SIG-M5 treated with dmso at 0.1 percent for 504 hours (cell line): ENCODE results near the gene C10orf90.

ENCODE experiments used
- DNase-seq: peaks from one replicate; lab custom pipeline; 2025; ENCODE audit not compliant: unreplicated experiment; lab: John Stamatoyannopoulos, UW

C10orf90 gene

DNA sequence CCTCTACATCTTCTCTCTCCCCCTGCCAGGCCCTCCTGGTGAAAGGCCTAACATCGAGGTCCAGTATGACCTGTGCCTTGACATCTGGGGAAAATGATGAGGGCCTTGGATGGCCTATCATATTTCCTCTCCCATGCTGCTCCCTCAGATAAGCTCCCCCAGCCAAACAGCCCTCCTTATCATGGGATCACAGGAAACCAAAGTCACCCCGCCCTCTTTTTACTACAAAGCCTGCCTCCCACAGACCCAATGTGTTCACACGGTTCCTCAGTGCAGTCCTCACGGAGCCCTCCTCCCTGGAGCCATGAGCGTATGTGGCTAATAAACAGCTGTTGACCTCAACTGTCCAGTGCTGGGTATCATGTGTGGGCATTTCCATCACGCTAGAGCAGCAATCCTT is 32.0 kb downstream of the C10orf90 start:
- no peak for DNase-seq

DNA sequence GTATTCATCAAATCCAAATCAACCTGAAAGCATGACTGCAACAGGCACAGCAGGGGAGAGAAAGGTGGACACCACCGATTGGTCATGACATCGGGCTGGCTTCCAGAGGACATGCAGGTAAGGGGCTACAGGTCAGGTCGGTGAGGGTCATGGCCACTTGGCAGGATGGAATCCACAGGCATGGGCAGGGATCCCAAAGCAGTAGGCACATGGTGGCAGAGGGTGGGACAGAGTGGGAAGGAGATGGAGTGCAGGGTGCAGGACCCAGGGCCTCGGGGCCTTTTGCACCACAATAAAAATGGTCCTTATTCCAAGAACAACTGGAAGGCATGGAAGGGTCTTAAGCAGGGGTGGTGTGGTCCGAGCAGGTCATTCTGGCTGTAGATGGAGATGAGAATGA is 33.0 kb downstream of the C10orf90 start:
- DNase-seq = no peak

DNA sequence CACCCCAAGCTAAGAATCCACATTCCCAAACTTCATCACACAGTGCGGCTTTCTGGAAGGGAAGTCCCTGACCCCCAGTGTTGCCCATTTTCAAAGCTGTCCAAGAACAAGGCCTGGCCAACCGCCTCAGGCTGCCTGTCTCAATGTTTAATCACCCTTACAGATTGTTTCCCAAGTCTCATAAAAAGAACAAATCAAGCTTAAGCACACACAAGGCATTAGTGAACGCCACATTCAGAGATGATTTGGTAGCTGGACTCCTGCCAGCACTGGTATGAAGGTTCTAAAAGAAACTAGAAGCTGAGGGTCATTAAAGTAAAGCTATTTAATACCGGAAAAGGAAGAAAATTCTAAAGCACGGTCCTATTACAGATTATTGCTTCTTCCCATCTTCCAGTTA is 35.6 kb downstream of the C10orf90 start:
- no peak for DNase-seq

DNA sequence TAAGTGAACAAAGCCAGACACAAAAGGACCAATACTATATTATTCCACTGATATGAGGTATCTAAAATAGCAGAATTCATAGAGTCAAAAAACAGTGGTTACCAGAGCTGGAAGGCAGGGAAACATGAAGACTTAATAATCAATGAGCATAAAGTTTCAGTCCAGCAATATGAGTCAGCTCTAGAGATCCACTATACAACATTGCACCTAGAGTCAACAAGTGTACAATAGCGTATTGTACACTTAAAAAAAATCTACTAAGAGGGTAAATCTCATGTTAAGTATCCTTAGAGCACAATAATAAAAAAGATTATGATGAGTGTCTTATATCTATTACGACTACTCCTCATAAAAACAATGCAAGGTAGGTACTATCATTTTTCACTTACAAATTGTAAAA is 36.1 kb downstream of the C10orf90 start:
- no peak for DNase-seq

DNA sequence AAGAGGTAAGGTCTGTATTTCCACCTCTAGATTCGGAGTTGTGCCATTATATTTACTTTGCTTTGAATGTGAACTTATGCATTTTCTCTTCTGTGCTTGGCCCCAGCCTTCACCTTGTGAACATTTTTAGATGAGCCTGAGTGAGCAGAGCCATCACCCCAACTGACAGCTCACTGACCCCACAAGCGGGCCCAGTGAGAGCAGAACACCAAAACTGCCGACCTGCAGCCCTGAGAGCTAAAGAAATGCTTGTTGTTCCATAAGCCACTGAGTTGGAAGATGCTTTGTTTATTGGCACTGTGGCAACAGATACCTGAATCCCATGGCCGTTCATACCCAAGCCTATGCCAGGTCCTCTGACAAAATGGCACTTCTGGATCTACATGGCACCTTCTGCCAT is 37.8 kb downstream of the C10orf90 start:
- DNase-seq = no peak

DNA sequence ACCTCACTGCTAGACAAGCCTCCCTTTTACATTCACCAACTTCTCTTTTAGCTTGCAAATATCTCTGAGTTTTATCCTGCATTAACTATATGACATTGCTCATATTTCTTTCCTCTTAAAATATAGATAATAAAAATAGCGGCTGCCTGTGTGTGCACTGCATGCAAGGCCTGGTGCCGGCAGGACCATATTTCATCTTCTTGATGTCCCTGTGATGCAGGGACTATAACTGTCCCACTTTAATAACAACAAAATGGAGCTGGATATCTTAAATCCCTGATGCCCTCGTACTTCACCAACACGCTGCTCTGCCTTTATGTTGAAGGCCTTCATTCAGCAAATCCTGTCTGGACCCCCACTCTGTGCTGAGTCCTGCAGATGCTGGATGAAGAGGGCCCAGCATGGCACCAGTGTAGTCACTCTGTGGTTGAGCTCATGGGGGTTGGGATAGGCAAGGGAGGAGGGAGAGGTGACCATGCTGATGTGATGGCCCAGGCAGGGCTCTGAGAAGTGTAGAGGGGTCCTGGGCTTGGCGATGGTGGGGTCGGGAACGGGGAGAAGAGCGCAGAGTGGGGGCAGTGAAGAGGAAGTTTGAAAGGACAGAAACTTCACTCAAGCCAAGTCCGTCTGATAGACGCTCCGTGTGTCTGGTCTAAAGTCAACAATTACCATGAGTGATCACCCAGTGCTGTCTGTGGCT is 40.4 kb downstream of the C10orf90 start:
- no peak for DNase-seq

DNA sequence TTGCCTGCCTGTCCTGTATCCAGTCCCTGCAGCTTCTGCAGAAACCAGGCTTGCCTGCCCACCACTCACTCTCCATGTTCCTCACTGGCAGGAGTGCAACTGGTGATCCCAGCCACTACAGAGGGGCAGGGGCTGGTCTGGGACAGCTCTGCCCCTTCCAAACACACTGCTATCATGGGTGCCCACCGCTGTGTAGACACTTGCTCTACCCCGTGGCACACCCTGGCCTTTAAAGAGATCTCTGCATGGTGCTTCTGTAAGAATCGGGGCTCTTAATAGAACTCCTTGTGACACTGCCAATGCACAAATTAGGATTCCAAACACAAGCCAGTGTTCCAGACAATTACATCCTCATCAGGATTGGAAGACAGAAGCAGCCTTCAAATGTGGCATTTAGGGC is 41.7 kb downstream of the C10orf90 start:
- no peak for DNase-seq

DNA sequence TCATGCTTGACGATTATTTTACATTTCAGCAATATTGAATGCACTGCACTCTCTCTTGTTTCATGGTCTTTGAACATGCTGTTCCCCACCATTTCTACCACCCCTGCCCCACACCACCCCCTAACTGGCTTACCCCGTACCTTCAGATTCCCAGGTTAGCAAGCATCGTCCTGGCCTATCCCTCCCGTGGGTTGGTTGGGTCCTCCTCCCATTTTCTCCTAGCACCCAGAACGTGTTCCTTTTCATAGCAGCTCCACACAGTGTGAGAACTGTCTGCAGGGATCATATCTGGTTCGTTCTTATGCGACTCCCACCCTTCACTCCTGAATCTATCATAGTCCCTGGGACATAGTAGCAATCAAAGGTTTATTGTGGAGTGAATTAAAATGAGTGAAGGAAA is 48.6 kb downstream of the C10orf90 start:
- DNase-seq = no peak

DNA sequence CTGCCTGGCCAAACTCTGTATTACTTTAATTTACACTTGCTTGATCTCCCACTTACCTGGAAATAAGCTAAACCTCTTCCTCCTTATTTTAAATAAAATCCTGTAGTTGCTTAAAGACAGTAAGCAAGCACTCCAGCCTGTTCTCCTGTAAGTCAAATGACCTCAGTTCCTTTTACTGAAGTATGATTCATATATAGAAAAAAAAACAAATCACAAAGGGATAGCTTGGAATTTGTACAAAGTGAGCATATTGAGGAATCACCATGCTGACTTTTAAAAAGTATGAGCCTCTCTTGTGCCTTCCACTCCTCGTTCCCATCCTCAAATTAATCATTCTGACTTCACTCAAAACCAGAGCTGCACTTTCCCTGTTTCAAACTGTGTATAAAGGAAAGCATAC is 52.0 kb downstream of the C10orf90 start:
- no peak for DNase-seq

DNA sequence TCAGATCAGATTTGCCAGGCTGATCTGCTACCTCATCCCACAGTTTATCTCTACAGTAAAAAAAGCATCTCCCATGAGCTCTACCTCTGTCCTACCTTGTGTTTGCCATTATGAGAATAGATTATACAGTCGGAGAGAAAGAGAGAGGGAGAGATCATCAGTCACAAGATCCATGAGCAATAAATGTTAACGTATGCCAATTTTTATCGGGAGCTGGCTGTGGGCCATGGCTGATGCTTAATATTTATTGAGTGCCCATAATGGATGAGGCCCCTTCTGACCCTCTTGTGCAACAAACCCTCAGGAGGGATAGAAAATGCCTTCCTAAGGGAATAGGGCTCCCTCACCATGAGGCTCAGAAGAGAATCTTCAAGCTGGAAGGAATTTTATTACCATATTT is 52.8 kb downstream of the C10orf90 start:
- DNase-seq = no peak

DNA sequence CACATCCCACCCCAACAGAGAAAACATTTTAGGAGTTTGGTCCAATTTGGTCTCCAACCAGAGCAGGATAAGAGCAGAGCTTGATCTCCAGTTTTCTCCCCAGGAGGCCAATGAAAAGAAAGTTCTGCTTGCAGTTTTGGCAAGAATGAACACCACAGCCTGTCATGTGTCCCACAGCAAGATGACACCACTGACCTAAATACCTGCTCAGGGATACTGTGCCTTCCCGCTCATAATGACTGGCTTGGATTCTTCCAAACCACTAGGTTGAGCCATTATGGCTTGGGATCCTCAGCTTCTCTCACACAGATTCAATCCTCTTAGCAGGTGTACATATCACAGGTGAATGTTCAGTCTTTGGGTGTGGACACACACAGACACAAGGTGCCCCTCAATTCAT is 53.3 kb downstream of the C10orf90 start:
- DNase-seq = no peak

DNA sequence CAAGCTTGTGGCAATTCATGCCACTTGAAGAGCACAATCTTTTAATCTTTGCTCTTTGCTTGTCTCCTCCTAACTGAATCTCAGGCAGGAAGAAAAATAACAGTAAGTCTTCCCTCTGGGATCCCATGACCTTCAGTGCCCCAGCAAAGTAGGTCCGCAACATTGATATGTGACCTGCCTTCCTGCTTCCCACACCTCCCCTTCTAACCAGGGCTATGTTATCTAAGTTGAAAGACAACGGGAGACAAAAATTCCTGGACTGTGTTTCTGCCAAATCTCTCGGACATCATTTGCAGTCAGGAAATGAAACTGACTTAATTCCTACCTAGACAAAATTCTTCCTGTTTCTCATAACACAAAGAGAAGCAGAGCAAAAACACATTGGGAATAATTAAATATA is 53.8 kb downstream of the C10orf90 start:
- DNase-seq = no peak

DNA sequence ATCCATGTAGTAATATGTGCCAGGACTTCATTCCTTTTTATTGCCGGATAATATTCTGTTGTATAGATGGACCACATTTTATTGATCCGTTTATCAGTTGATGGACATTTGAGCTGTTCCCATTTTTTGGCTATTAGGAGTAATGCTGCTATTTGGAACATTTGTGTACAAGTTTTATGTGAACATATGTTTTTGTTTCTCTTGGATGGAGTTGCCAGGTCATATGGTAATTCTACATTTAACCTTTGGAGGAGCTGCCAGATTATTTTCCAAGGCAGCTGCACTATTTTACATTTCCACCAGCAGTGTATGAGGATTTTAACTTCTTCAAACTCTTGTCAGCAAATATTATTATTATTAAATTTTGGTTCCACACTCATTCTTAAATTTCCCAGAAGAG is 59.2 kb downstream of the C10orf90 start:
- DNase-seq = no peak

DNA sequence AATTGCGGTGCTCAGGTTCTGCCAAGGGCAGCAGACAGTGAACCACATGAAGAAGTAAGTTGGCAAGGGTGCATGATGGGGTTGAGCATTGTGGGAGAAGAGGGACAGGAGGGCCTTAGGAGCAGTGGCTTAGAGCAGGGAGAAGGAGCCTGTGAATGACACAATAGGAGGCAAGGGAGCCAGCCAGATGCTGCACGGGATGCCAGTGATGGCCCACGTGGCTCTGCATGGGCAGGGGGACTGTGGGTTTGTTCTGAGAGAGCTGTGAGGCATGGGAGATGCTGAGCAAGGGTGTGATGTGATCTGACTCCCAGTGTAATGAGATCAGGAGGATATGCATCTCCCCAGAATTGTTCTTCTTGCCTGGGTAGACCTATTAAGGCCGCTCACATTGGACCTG is 60.9 kb downstream of the C10orf90 start:
- DNase-seq = no peak

DNA sequence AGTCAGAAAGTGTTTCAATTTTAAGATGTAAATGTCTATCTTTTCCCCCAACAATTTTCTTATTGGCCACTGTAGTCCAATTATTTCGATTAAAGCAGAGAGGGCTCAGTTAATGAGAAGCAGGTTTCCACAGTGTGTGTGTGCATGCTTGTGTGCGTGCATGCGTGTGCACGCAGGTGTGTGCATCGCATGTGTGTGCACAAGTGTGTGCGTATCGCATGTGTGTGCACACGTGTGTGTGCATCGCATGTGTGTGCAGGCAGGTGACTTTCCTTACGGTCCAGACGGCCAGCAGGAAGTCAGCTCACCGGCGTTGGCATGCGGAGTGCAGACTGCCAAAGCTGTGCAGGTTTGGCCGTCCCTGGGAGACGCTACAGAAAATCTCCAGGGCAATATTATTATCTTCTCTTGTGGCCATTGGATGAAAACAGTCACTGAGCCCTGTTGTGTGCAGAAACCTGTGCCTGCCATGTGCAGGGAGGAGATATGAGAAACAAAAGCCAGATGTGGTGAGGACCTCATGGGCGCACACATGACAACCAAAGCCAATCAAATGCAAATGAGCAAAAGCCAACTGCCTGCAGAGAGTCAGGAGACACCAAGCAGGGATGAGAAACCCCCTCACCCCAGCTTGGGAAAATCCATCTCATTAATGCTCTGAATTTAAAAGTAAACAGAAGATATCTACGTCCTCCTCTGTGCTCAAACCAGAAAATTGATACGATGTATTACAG is 70.4 kb downstream of the C10orf90 start:
- DNase-seq = no peak

DNA sequence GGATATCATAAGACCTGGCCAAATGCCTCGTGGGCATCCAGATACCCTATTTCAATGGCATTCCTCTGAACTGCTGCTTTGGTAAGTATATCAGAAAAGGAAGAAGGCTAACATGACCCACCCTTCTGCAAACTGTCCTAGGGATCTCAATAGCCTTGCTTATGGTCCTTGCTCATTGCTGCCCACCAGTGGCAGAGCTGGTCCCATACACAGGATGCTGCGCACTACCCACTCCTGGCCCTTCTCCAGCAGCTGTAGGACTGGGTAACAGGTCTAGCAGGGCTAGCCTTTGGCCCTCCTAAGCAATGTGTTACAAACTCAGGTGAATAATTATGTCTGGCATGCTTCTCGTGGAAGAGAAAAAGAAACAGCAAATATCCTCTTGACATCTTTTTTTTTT is 72.5 kb downstream of the C10orf90 start:
- DNase-seq = peak; percentile 26

DNA sequence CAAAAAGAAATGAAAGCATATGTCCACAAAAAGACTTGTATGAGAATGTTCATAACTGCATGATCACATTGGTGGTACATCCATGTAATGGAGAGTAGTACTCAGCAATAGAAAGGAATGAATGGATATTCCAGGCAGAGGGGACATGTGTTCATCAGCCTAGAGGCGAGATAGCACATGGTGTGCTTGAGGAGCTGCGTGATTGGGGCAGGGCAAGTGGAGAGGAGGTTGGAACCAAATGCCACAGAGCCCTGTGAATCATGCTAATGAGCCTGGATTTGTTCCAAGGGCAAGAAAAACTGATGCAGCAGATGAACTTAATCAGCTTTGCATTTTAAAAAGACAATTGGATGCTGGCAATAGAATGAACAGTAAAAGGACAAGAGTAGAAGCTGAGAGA is 73.3 kb downstream of the C10orf90 start:
- no peak for DNase-seq

DNA sequence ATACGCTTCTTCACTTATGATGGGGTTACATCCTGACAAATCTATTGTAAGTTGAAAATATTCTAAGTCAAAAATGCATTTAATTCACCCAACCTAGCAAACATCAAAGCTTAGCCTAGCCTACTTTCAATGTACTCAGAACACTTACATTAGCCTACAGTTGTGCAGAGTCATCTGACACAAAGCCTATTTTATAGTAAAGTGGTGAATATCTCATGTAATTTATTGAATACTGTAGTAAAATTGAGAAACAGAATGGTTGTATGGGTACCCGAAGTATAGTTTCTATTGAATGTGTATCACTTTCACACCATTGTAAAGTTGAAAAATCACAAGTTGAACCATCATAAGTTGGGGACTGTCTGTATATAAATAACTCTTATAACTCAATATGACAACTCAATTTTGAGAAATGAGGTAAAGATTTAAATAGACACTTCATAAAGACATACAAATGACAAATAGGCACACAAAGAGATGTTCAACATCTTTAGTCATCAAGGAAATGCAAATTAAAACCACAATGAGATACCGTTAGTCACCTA is 73.9 kb downstream of the C10orf90 start:
- DNase-seq = no peak

DNA sequence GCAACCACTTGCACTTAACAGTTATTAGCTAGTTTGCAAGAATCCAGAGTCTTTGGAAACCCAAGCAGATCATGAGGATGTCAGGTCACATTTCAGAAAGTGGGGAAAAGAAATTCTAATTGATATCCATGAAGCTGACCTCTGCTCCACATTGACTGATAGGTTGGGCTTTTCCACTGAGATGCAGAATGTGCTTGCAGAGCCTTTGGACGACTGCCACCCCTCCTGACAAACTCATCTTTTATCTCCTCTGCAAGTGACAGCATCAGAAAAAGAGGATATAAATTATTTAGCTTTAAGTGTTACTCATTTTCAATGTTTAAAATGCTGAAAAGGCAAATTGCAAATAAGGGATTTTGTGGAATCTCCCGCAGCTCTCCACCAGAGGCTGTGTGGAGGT is 75.3 kb downstream of the C10orf90 start:
- no peak for DNase-seq

DNA sequence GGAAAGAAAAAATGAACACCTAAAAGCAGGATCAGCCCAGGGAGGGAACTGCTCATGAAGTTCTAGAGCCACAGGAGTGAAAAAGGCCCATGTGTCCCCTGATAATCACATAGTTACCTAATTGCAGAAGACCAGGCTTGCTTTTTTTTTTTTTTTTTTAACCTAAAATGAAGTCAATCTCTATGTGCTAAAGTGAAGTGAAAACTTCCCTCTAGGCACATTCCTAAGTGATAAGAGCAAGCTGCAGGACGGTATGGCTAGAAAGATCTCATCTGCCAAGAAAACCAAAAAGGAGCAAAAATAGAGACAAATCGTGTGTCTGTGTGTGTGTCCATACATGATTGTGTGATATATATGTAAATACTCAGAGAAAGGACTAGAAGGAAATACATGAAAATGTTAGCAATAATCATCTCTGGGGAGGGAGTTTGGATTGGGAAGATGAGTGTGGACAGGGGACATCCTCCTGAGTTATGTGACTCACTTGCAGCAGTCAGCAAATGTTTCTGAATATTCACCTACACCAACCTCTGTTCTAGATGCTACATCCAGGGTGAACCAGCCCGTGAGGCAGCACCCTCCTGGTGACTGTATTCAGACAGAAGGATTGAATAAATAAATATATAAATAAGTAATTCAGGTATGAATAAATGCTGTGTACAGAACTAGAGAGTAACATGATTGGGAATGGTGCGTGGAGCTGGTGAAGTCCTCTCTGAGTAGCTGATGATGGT is 76.4 kb downstream of the C10orf90 start:
- no peak for DNase-seq

DNA sequence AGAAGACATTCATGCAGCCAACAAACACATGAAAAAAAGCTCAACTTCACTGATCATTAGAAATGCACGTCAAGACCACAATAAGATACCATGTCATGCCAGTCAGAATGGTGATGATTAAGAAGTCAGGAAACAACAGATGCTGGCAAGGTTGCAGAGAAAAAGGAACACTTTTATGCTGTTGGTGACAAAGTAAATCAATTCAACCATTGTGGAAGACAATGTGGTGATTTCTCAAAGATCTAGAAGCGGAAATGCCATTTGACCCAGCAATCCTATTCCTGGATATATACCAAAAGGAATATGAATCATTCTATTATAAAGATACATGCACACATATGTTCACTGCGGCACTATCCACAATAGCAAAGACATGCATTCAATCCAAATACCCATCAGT is 77.6 kb downstream of the C10orf90 start:
- no peak for DNase-seq

DNA sequence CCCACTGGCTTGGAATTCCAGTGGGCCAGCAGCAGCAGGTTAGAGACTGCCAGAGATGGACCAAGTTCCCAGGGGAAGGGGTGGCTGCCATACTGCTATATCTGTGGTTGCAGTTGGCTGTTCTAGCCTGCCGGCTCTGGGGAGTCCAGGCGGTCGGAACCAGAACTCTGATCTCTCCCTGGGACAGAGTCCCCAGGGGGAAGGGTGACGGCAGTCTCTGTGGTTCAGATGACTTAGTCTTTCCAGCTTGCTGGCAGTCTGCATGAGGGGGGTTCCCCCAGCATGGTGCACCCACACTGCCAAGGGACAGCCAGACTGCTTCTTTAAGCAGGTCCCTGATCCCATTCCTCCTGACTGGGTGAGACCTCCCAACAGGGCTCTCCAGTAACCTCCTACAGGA is 82.5 kb downstream of the C10orf90 start:
- no peak for DNase-seq
